ENCODE measurements around the gene FCER2. TPM values are rescaled to one million over a fixed set of nuclear protein-coding genes. Genes with fewer than 3 reads are reported as not detected.

Gene FCER2
- total and polyA plus RNA-seq, 10 donors: 26.4 to 121 (median 47.9) TPM

DNA sequence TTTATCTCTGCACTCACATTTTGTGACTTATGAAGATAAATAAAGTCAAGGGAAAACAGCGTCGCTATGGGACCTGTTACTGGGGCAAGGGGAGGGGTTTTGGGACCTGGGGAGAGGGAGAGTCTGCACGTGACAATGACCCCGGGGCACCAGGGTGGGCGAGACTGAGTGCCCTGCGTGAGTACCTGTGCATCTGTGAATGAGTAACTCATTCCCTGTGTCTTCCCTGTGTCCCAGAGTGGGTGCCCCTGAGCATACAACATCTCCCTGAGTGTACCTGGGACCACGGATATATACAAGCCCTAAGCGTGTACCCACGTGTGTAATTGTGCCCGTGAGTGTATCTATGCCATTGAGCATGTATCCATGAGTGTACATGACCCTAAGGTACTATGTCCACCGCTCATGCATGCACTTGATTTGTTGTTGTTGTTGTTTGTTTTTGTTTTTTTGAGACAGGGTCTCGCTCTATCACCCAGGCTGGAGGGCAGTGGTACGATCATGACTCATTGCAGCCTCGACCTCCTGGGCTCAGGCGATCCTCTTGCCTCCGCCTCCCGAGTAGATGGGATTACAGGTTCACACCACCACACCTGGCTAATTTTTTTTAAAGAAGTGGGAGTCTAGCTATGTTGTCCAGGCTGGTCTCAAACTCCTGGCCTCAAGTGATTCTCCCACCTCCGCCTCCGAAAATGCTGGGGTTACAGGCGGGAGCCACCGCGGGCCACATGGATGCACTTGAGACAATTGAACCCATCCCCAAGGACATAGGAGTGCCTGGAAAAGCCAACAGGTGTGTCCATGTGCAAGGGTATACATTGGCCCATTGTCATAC, 21.9 kb downstream of the FCER2 start:
- Histone ChIP-seq H3K4me3 (peak overlapping the region in 7 of 8 donors; percentile 78 to 97 (median 93)), H3K36me3 (peaks cover 0 to 31% (median 26%) of the 10 kb centered on the region in 6 donors), H3K9me3 (no peaks in the 10 kb centered on the region), H3K27ac (peak overlapping the region in 7 of 8 donors; percentile 91 to 98 (median 97)), H3K4me1 (peaks cover 6 to 88% (median 46%) of the 10 kb centered on the region in 6 donors), H3K27me3 (replicated peaks in 1 of 7) (peaks cover 0 to 47% (median 14%) of the 10 kb centered on the region in 7 donors)
- 50 to 60% (median 56%) methylated on average over 22 of the region's 22 CpGs for whole genome bisulfite sequencing, 5 donors
- TF ChIP-seq, protein P1, sequence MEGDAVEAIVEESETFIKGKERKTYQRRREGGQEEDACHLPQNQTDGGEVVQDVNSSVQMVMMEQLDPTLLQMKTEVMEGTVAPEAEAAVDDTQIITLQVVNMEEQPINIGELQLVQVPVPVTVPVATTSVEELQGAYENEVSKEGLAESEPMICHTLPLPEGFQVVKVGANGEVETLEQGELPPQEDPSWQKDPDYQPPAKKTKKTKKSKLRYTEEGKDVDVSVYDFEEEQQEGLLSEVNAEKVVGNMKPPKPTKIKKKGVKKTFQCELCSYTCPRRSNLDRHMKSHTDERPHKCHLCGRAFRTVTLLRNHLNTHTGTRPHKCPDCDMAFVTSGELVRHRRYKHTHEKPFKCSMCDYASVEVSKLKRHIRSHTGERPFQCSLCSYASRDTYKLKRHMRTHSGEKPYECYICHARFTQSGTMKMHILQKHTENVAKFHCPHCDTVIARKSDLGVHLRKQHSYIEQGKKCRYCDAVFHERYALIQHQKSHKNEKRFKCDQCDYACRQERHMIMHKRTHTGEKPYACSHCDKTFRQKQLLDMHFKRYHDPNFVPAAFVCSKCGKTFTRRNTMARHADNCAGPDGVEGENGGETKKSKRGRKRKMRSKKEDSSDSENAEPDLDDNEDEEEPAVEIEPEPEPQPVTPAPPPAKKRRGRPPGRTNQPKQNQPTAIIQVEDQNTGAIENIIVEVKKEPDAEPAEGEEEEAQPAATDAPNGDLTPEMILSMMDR (IDR thresholded peaks at IDR 0.05 in 8 of 11, conservative IDR thresholded peaks at IDR 0.05 in 3 of 11): no peak
- TF ChIP-seq POLR2AphosphoS5 (IDR thresholded peaks at IDR 0.05) (no peak), POLR2A (IDR thresholded peaks at IDR 0.05) (no peak)
- DNase-seq: peak; percentile 70
- intact Hi-C loops (cut with DNase I; ENCODE audit: low total_unique reads): loop anchor here (5.0 kb wide), 2 partner anchors 113 to 117 kb away; no protein-coding TSS in a partner anchor

- Histone ChIP-seq H3K27me3 (replicated peaks in 1 of 7) (peaks cover 0 to 47% (median 14%) of the 10 kb centered on the region in 7 donors), H3K4me1 (peaks cover 6 to 95% (median 48%) of the 10 kb centered on the region in 6 donors), H3K4me3 (peak overlapping the region in 5 of 8 donors; percentile 13 to 96 (median 26)), H3K36me3 (peaks cover 0 to 23% (median 20%) of the 10 kb centered on the region in 6 donors), H3K27ac (peak overlapping the region in 7 of 8 donors; percentile 54 to 98 (median 97)), H3K9me3 (no peaks in the 10 kb centered on the region)
- 37 to 51% (median 42%) methylated on average over 19 to 30 of the region's 30 CpGs for WGBS, 5 donors
- intact Hi-C loops (cut with DNase I; ENCODE audit: low total_unique reads): no loop called here
- peak; percentile 91 for DNase-seq
- TF ChIP-seq POLR2A (IDR thresholded peaks at IDR 0.05): no peak
- TF ChIP-seq POLR2AphosphoS5 (IDR thresholded peaks at IDR 0.05): peak in 1 of 3 donors; percentile 12
- TF ChIP-seq, protein P1 (IDR thresholded peaks at IDR 0.05 in 8 of 11, conservative IDR thresholded peaks at IDR 0.05 in 3 of 11): peak in 10 of 11 experiments; percentile 29 to 69 (median 56)
These were observed 22.8 kb downstream of the FCER2 start for GRCh38 chr19:7678971-7679751.

DNA sequence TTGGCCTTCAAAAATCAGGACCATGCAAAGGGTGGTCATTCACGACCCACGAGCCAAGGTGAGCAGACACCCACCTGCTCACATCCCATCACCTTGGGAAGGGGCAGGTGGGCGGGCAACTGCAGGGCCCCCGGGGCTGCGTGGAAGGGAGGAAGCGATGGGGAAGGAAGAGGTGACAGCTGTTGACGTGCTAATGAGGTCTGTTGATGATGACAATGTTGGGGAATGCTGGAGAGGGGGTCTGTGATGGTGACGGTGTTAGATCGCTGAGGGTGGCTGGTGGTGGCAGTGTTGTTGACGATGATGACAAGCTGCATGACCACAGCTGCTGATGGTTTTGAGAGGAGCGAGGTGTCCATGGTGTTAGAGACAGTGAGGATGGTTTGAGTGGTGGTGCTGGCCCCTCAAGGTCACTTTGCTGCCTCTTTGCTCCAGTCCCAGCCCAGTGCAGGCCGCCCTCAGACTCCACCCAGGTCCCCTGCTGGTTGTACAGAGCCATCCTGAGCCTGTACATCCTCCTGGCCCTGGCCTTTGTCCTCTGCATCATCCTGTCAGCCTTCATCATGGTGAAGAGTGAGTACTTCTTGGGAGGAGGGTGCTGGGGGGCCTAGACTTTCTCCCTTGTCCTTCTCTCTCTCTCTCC, 24.1 kb downstream of the FCER2 start:
- peaks cover 0 to 9% (median 7%) of the 10 kb centered on the region in 6 donors for H3K36me3 ChIP-seq
- peaks cover 0 to 51% (median 14%) of the 10 kb centered on the region in 7 donors for H3K27me3 ChIP-seq (replicated peaks in 1 of 7)
- WGBS, 5 donors: 28 to 43% (median 31%) methylated on average over 12 of the region's 12 CpGs
- H3K27ac ChIP-seq: peak overlapping the region in 7 of 8 donors; percentile 54 to 98 (median 81)
- TF ChIP-seq POLR2A (IDR thresholded peaks at IDR 0.05) (no peak), POLR2AphosphoS5 (IDR thresholded peaks at IDR 0.05) (peak; percentile 19 to 50 (median 29))
- TF ChIP-seq, protein P1 (IDR thresholded peaks at IDR 0.05 in 8 of 11, conservative IDR thresholded peaks at IDR 0.05 in 3 of 11): peak in 1 of 11 experiments; percentile 17
- peaks cover 0 to 5% (median 0%) of the 10 kb centered on the region in 8 donors for H3K9me3 ChIP-seq
- H3K4me1 ChIP-seq: peaks cover 6 to 81% (median 47%) of the 10 kb centered on the region in 6 donors
- intact Hi-C loops (cut with DNase I; ENCODE audit: low total_unique reads): no loop called here
- DNase-seq: peak; percentile 81
- H3K4me3 ChIP-seq: peak overlapping the region in 5 of 8 donors; percentile 14 to 96 (median 26)
